Tracheal epithelial cell (primary cell): ENCODE measurements around the gene ARHGAP4. TPM values are rescaled to one million over a fixed set of nuclear protein-coding genes. Genes with fewer than 3 reads are reported as not detected.

Experiments used
- total RNA-seq: library from RNA; depleted of rRNA; stranded (reverse); fragments of >200 nt; gene quantifications from 2 replicates; pipeline ENCODE4 v1.2.1, GENCODE V29; 2014

The ARHGAP4 gene
- total RNA-seq: 6.0 and 6.7 TPM in 2 replicates

GRCh38 chrX:153925739-153926551, at the start of gene ARHGAP4:
Gene ARHGAP4, minus strand, starts transcription at chrX:153926264. Its CDS starts 62 bp downstream, at chrX:153926202.

GRCh38 chrX:153972368-153973126, 46.5 kb upstream of the ARHGAP4 start, which contains the start of gene TMEM187:
Gene TMEM187, plus strand, starts transcription at chrX:153972754. Its CDS starts 9,309 bp downstream, at chrX:153982063.

GRCh38 chrX:153971450-153972367, 45.6 kb upstream of the ARHGAP4 start, which contains the start of gene HCFC1:
Gene HCFC1, minus strand, starts transcription at chrX:153971818. Its CDS starts 978 bp downstream, at chrX:153970840.

GRCh38 chrX:153944140-153944799, 18.2 kb upstream of the ARHGAP4 start, which contains the start of gene RENBP:
Gene RENBP, minus strand, starts transcription at chrX:153944643. Its CDS starts 33 bp downstream, at chrX:153944610.

DNA sequence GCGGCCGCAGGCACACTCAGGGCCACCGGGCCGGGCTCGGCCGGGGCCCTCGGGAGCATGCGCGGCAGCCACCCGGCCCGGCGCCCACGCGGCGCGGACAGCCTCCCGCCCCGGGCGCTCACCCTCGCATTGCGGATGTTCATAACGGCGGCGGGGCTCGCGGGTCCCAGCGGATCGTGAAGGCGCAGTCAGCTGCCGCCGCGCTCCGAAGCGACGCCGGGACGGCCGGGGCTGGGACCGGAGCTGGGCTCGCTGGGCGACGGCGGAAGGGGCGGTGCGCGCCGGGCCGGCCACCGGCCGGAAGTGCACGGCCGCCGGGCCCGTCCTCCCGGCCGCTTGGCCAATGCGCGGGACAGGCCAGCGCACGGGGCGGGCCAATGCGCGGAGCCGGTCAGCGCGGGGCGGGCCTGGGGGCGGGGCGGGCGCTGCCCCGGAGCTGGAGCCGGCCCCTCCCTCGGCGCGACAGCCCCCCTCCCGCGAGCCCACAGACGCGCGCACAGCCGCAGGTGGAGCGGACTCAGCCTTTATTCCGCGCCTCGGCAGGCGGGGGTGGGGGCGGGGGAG, 8.8 kb upstream of the ARHGAP4 start, which contains the start of gene NAA10:
TSS of gene NAA10 (minus strand) at position 276 of the 564 bp plus-strand sequence. CDS start at position 143, 133 bp downstream.

GRCh38 chrX:153903991-153904957, 21.8 kb downstream of the ARHGAP4 start, which contains the start of gene AVPR2:
Gene AVPR2, plus strand, starts transcription at chrX:153904673. Its CDS starts 473 bp downstream, at chrX:153905146.

DNA sequence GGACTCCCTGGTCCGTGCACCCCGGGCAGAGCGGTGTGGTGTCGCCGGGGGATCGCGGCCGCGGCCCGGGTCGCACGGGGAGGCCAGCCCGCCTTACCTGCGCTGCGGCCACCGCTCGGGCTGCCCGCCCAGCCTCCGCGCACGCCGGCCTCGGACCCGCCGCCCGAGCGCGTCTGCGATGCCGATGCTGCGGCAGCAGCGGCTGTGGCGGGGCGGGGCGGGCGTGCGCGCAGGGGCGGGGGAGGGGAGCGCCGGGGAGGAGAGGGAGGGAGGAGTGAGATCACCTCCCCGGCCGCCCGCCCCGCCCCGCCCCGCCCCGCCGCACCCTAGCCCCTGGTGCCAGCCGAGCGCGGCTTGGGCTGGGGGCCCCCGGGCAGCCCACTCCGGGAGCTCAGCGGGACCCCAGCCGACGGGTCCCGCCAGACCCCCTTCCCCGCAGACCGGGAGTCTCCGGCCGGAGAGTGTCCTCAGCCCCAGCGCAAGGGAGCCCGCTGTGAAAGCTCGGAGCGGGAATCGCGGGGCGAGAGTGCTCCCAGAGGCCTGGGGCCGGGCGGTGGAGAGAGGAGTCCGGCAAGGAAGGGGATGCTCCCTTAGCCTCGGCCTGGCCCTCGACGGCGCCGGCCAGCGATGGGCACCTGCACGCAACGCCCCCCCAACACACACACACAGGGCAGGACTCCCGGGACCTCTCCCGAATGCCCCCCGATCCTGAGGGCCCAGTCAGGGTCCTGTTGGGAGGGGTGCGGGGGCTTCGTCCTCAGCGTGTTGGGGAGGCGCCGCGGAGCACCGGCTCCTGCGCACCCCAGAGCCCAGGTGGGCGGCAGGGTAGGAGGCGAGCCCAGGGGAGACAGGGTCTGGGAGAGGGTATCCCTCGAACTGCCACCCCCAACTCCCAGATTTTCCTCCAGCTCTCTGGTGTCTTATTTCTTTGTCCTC, 39.8 kb downstream of the ARHGAP4 start, which contains the start of gene L1CAM:
TSS of gene L1CAM (minus strand) at position 206 of the 936 bp plus-strand sequence. CDS start 10,337 bp downstream, outside the sequence.

Other genes with a start within 250 kb of the ARHGAP4 start
- gene SLC6A8, start 238.3 kb downstream of the ARHGAP4 start, total RNA-seq: 41.4 and 44.8 TPM in 2 replicates
- 256 and 267 TPM in 2 replicates for gene BCAP31, start 201.9 kb downstream of the ARHGAP4 start, total RNA-seq
- 3.4 and 3.9 TPM in 2 replicates for gene ABCD1, start 201.4 kb downstream of the ARHGAP4 start, total RNA-seq
- gene PLXNB3, start 162.0 kb downstream of the ARHGAP4 start, total RNA-seq: 6.3 and 9.8 TPM in 2 replicates
- under 0.01 and 0.43 TPM in 2 replicates for gene SRPK3, start 145.2 kb downstream of the ARHGAP4 start, total RNA-seq
- gene IDH3G, start 131.9 kb downstream of the ARHGAP4 start, total RNA-seq: 22.4 and 42.9 TPM in 2 replicates
- gene SSR4, start 131.6 kb downstream of the ARHGAP4 start, total RNA-seq: 134 and 165 TPM in 2 replicates
- under 0.01 TPM in 1 of 2 replicates, not detected in the other for gene PDZD4, start 95.7 kb downstream of the ARHGAP4 start, total RNA-seq
- 0.85 and 20.7 TPM in 2 replicates for gene L1CAM, start 40.1 kb downstream of the ARHGAP4 start, total RNA-seq
- 0.48 TPM in 1 of 2 replicates, not detected in the other for gene AVPR2, start 21.6 kb downstream of the ARHGAP4 start, total RNA-seq
- gene NAA10, start 8.8 kb upstream of the ARHGAP4 start, total RNA-seq: 61.4 and 74.2 TPM in 2 replicates
- gene RENBP, start 18.4 kb upstream of the ARHGAP4 start, total RNA-seq: 2.1 and 5.5 TPM in 2 replicates
- gene HCFC1, start 45.6 kb upstream of the ARHGAP4 start, total RNA-seq: 9.4 and 13.2 TPM in 2 replicates
- 4.9 and 8.9 TPM in 2 replicates for gene TMEM187, start 46.5 kb upstream of the ARHGAP4 start, total RNA-seq
- gene IRAK1, start 93.6 kb upstream of the ARHGAP4 start, total RNA-seq: 108 and 113 TPM in 2 replicates
- gene MECP2, start 171.5 kb upstream of the ARHGAP4 start, total RNA-seq: 12.0 and 16.4 TPM in 2 replicates
- not detected in 2 replicates for gene OPN1LW, start 218.0 kb upstream of the ARHGAP4 start, total RNA-seq